NCI-H1105 treated with DMSO at 0.1 percent for 48 hours (cell line): ENCODE data around the gene ZNF740.
"Not testable (repeated sequence)": the region's sequence is repeated elsewhere in the genome, so short reads cannot be mapped to it uniquely, and the experiment has no call there.

Source experiments
- DNase-seq: peaks from one replicate; lab custom pipeline; 2025; lab: John Stamatoyannopoulos, UW

ZNF740 gene

GRCh38 chr12:53173085-53173715 is 7.3 kb upstream of the ZNF740 start:
- DNase-seq, result no peak

GRCh38 chr12:53174881-53175491 is 5.5 kb upstream of the ZNF740 start:
- DNase-seq, result no peak

- DNase-seq, result no peak
These were observed 3.8 kb upstream of the ZNF740 start for GRCh38 chr12:53176750-53177149.

GRCh38 chr12:53177447-53177846 is 3.1 kb upstream of the ZNF740 start:
- not testable (repeated sequence) for DNase-seq

GRCh38 chr12:53178803-53179202 is 1.7 kb upstream of the ZNF740 start:
- not testable (repeated sequence) for DNase-seq

- DNase-seq, result no peak
These were observed 769 bp upstream of the ZNF740 start for GRCh38 chr12:53179687-53180219.

- DNase-seq, result peak; percentile 51
These were observed 566 bp downstream of the ZNF740 start for GRCh38 chr12:53180931-53181645.

- DNase-seq, result no peak
These were observed 1.4 kb downstream of the ZNF740 start for GRCh38 chr12:53181935-53182334.

GRCh38 chr12:53182903-53183302 is 2.4 kb downstream of the ZNF740 start:
- DNase-seq, result no peak

GRCh38 chr12:53184828-53185227 is 4.3 kb downstream of the ZNF740 start:
- DNase-seq, result no peak

- no peak for DNase-seq
These were observed 5.1 kb downstream of the ZNF740 start for GRCh38 chr12:53185582-53186153.

- no peak for DNase-seq
These were observed 6.2 kb downstream of the ZNF740 start for GRCh38 chr12:53186745-53187144.

- DNase-seq, result no peak
These were observed 6.8 kb downstream of the ZNF740 start for GRCh38 chr12:53187145-53187899.

- DNase-seq, result peak; percentile 6
These were observed 9.7 kb downstream of the ZNF740 start for GRCh38 chr12:53190108-53190729.

- DNase-seq, result no peak
These were observed 10.8 kb downstream of the ZNF740 start for GRCh38 chr12:53191096-53191884.

- no peak for DNase-seq
These were observed 11.5 kb downstream of the ZNF740 start for GRCh38 chr12:53191885-53192530.

- no peak for DNase-seq
These were observed 12.1 kb downstream of the ZNF740 start for GRCh38 chr12:53192531-53193021.

- DNase-seq, result no peak
These were observed 12.5 kb downstream of the ZNF740 start for GRCh38 chr12:53193040-53193439.

- DNase-seq, result no peak
These were observed 13.6 kb downstream of the ZNF740 start for GRCh38 chr12:53193985-53194716.
